WI38 (cell line): ENCODE results near the gene TRMO.

ENCODE experiments used
- H3K4me3 ChIP-seq: 2 replicates; pipeline ENCODE4 v1.5.1; 2011; ENCODE audit warnings: low read depth, mild to moderate bottlenecking, control low read depth, low read length
- CTCF ChIP-seq: IDR thresholded peaks from 2 replicates; pipeline ENCODE4 v1.5.1; 2012; ENCODE audit warnings: low read depth, mild to moderate bottlenecking, control low read depth, low read length

TRMO gene

GRCh38 chr9:97935276-97935675 lies 13.0 kb upstream of the TRMO start:
- no peak overlapping the region for H3K4me3 ChIP-seq

DNA sequence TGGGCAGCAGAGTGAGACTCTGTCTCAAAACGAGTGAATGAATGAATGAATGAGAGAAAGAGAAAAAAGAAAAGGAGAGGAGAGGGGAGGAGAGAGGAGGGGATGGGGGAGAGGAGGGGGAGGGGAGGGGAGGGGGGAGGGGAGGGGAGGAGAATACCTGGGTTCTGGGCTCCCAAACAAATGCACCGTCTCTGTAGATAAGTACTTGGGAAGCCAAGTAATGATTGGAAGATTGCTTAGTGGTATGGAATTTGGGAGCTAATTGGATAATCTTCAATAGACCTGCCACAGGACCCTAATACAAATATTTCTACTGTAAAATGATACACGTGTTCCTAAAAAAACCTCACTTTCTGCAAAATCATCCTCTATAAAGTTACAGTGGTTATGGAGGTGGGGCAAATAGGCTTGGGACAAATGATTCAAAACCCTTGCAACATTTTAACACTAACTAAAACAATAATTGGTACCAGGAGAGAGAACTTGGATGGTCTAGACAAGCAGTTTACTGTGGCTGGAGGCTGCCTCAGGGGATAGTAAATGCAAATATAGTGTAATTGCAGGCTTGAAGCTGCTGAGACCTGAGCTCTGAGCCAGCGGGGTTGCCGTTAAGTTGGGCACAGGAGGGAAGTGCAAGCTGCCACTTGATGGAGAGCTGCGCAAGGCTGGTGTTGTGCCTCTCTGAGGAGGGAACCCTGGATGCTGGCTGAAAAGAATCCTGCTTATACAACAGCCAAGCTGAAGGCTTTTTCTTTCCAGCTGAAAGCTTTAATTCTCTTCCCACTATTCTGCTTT lies 12.2 kb upstream of the TRMO start:
- TF ChIP-seq CTCF = no peak
- H3K4me3 ChIP-seq = no peak overlapping the region

More at GRCh38 chr9:97935276-97935675, 13.0 kb upstream of the TRMO start:
- TF ChIP-seq CTCF = no peak

DNA sequence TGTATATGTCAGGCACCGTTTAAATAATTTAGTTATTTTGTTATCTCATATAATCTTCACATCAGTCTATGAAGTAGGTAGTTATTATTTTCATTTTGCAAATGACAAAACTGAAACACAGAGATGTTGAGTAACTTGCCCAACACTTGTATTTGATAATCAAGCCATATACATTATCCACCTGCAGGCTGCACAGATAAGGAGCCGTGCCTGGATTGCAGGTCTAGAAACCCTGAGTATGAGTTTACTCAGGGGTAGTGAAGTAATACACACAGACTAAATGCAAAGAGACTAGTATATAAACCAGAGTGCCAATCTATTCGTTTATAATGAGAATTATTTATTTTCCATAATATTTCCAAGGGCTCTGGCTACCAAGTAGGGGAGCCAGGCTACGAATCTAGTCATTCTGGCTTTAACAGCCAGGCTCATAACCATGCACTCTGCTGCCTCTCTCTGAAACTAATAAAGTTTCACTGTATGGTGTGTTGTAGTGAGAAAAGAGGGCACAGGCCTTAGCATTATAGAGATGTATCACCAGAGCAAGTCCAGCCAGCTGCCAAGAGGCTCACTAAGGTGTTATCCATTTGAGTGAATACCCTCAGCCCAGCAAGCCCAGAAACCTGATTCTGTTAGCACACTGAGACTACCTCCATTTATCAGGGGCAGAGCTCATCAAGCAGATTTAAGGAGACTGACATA lies 11.1 kb upstream of the TRMO start:
- H3K4me3 ChIP-seq = no peak overlapping the region
- TF ChIP-seq CTCF = no peak

DNA sequence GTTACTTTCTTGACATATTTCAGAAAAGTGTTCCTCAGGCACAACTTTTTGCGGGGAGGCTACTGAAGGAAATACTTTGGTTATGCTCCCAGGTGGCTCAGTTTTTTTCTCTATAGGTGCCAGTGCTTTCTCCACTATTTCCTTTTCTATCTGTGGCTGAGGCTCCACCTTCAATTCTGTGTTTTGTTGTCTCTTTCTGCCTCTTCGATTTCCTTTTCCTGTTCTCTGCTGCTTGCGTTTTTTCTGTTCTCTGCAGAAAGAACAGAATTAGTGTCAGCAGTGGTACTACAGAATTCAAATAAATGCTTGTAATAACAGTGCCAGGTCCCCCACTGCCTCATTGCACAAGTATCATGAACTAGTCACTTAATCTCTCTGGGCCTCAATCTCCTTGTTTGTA lies 8.7 kb upstream of the TRMO start:
- TF ChIP-seq CTCF = no peak
- H3K4me3 ChIP-seq = no peak overlapping the region

DNA sequence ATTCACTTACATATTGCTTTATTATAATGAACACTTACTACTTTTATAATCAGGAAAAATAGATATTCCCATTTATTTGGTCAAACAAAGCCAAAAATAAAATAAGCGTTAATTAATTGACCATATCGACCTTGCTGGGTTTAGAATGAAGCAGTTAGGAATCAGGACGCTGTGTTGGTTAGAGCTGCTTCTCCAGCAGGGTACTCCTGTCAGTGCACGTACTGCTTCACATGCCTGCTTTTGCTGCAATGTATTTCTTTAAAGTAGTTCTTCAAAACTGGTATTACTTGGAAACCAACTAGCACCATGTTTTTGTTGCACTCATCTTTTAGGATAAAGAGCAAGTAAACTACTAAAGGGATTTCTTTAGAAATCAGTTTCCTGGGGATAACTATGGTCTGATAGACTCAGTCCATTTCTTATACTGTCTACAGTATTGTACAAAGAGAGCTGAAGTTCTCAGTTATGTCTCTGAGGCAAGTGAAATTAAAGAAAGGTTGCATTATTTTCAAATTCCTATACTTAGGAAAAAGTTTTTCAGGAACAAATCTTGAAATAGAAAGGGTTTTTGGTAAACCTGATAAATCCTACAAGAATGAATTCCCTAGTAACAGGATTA lies 6.8 kb upstream of the TRMO start:
- no peak for TF ChIP-seq CTCF
- H3K4me3 ChIP-seq = no peak overlapping the region

DNA sequence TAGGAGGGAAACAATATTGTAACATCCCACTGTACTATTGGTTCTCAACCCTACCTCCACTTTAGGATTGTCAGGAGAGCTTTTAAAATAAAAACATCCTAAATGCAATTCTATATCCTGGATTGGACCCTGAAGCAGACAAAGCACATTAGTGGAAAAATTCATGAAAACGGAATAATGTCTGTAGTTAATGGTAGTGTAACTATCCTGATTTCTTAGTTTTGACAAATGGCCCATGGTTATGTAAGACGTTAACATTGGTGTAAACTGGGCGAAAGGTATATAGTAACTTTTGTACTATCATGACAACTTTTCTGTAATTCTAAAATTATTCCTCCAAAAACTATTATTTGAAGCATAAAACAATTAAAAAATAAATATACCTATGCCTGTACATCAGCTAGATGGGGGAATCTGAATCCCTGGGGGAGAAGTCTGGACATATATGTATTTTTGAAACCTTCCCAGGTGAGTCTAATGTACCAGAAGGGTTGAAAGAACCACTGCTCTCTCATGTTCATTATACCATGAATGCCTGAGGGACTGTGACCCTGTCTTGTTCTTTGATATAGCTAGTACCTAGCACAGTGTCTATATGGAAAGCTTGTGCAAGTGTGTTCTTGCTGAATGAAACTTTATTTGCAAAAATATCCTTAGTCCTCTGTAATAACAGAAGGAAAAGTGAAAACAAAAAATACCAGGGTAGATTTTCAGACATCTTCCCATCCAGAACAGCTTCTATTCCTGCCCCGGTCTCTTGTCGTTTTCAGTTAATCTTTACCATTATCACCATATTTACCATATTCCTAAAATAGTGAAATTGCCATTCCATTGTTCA lies 3.4 kb upstream of the TRMO start:
- TF ChIP-seq CTCF = no peak
- H3K4me3 ChIP-seq = no peak overlapping the region
